Fibroblast of skin of back (primary cell): ENCODE data around the gene RPL22L1.
A peak's percentile ranks its signal among the peaks of the same experiment; 100 is the strongest.
"Not testable (repeated sequence)": the region's sequence is repeated elsewhere in the genome, so short reads cannot be mapped to it uniquely, and the experiment has no call there.

Experiments used
- DNase-seq: peaks from one replicate; pipeline ENCODE4 v3.0.0-alpha.2; 2013

RPL22L1 gene

DNA sequence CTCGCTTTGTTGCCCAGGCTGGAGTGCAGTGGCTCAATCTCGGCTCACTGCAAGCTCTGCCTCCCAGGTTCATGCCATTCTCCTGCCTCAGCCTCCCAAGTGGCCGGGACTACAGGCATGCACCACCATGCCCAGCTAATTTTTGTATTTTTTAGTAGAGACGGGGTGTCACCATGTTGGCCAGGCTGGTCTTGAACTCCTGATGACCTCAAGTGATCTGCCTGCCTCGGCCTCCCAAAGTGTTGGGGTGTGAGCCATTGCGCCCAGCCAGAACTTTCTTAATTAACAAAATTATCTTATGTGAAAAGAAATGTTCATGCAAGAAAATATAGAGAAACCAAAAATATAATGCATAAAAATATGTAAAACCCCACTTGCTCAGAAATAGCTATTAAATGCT, 7.3 kb upstream of the RPL22L1 start:
- not testable (repeated sequence) for DNase-seq

DNA sequence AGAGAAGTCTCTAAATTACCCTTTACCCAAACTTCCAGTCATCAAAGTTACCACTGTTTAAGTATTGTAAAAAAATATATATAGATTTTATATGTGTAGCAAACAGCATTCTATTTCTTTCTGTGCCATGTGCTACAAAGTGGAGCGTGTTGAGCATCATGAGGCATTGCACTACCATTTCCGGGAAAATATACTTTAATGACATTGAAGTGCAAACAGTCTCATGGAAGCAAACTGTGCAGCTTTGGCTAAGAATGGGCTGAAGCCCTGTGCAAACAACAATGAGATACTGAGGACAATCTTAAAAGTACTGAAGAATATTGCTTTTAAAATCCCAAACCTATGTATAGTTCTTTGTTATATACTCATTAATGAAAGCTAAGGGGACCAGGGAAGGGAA, 6.5 kb upstream of the RPL22L1 start:
- DNase-seq, result no peak

- no peak for DNase-seq
These were observed 780 bp downstream of the RPL22L1 start for GRCh38 chr3:170869239-170869590.

DNA sequence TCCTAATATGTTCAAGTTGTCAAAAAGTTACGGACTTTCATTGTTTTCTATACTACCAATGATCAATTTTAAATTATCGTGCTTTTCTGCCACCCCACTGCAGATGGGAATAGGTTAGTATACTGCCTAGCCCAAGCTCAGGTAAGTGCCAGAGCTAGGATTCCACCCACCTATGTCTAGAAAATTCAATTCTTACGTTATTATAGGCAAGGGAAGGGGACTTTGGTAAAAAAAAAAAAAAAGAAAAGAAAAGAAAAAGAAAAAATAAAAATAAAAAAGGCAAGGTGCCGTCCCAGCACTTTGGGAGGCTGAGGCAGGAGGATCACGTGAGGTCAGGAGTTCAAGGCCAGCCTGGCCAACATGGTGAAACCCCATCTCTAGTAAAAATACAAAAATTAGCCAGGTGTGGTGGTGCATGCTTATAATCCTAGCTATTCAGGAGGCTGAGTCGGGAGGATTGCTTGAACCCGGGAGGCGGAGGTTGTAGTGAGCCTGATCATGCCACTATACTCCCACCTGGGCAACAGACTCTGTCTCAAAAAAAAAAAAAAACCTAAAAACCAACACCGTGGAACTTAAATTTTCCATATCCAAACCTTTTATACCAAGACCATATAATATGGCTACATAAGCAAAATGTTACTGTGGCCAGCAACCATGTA, 1.3 kb downstream of the RPL22L1 start:
- DNase-seq, result no peak

- DNase-seq, result no peak
These were observed 2.7 kb downstream of the RPL22L1 start for GRCh38 chr3:170867143-170867937.

GRCh38 chr3:170866499-170866898, 3.5 kb downstream of the RPL22L1 start:
- no peak for DNase-seq

GRCh38 chr3:170865209-170866094, 4.5 kb downstream of the RPL22L1 start:
- no peak for DNase-seq

DNA sequence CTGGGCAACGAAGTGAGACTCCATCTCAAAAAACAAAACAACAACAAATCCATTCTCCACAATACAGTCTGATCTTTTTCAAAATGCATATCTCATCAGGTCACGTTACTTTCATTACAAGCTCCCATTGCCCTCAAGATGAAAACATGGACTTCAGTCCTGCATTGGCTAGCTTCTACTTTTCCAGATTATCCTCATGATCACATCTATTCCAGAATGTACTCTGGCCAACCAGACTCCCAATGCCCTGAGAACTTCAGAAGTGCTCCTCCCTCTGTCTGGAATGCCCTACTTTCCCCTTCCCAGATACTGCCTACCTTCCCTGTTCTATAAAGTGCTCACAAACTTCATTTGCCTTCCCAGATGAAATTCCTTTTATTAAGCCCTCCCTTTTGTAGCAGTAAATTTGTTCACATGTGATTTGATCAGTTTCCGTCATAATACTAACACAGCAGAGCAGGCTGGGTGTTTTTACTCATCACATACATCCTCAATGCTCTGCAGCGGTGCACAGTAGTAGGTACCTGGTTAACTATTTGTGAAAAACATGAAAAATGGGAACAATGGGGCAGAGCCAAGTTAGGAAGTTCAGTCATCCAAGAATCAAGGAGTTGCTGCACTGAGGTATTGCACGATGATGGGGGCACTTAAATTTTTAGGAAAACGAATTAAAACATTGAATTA, 5.3 kb downstream of the RPL22L1 start:
- DNase-seq, result no peak

GRCh38 chr3:170863816-170864215, 6.2 kb downstream of the RPL22L1 start:
- no peak for DNase-seq

GRCh38 chr3:170862618-170863374, 7.2 kb downstream of the RPL22L1 start:
- peak; percentile 73 for DNase-seq

- no peak for DNase-seq
These were observed 11.4 kb downstream of the RPL22L1 start for GRCh38 chr3:170858599-170858998.

DNA sequence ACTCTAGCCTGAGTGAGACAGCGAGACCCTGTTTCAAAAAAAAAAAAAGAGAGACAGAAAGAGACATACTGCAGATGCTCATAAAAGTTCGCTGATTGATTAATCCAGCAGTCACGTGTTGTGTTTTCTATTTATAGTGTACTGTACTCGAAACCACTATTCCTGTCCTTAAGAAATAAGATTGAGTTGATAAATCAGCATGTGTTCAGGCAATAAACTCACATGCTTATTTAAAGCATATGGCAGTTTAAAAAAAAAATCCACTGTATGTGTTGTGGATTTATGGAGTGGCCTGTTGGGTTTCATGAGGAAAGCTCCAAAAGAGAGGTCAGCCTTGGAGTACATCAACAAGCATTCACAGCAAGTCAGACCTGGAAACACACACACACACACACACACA, 17.7 kb downstream of the RPL22L1 start:
- no peak for DNase-seq

DNA sequence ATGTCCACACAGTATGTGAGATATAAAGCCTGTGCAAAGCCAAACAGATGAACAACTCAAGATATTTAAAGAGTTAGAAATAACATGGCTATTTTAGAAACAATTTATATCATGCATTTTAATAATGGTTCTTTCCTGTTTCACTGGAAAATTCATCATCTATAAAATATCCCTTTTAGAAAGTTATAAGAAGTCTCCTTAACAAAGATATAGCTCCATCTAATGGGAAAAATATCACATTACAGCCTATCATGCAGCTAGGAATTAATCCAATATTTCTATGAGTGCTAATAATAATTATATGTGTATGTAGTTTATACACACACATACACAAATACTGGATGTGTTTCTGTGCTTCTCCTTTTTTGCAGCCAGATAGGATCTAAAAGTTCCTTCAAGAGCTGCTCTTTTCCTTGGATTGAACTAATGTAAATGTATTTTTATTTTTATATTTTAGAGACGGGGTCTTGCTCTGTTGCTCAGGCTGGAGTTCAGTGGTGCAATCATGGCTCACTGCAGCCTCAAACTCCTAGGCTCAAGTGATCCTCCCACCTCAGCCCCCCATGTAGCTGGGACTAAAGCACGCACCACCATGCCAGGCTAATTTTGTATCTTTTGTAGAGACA, 21.6 kb downstream of the RPL22L1 start:
- peak; percentile 42 for DNase-seq

DNA sequence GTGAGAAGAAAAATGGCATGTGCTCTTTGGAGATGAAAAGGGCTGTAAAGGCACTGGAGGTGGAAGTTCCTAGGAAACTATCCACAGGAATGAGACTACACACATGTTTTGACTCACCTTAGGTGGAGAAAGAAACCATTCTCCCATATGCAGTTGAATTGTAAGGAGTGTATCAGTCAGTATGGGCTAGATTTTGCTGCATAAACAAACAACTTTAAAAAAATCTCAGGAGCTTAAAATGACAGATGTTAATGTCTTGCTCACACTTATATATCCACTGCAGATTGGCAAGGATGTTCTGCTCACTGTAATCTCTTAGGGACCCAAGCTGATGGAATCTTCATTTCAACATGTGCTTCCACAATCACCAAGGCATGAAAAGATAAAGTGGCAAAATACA, 25.6 kb downstream of the RPL22L1 start:
- no peak for DNase-seq

DNA sequence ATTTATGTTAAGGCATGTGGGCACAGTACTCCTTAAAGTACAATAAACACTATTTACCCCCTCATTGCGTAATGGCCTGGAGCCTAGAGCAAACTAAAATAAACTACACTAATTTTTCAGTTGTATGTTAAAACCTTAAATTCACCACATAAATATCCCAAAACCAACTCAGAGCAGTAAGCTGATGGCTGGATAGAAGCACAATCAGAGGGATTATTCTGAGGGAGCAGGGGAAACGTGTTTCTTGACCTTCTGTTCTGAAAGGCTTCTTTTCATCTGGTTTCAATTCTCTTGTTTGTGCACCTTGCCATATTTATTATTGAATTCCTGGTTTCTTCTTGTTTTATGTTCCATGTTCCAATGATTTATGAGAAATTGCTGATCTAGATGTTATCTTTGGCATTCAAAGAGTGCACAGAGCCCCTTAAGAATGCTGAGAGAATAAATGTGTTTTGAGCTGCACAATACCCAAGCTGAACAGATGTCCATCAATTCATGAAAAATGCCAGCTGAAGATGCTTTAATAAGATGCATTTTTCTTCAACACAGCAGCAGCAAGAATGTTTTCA, 29.6 kb downstream of the RPL22L1 start:
- DNase-seq, result no peak

DNA sequence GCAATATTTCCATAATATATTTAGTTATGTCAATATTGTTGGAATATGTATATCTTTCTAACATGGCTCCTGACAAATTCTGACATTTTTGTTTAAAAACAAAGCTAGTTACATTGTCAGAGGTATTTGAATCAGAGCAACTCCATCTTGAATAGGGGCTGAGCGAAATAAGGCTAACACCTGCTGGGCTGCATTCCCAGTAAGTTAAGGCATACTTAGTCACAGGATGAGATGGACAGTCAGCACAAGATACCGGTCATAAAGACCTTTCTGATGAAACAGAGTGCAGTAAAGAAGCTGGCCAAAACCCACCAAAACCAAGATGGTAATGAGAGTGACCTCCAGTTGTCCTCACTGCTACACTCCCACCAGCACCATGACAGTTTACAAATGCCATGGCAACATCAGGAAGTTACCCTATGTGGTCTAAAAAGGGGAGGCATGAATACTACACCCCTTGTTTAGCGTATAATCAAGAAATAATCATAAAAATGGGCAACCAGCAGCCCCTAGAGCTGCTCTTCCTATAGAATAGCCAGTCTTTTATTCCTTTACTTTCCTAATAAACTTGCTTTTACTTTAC, 30.4 kb downstream of the RPL22L1 start:
- no peak for DNase-seq

- DNase-seq, result no peak
These were observed 33.5 kb downstream of the RPL22L1 start for GRCh38 chr3:170836491-170836890.

- DNase-seq, result no peak
These were observed 34.7 kb downstream of the RPL22L1 start for GRCh38 chr3:170835336-170835735.

- no peak for DNase-seq
These were observed 39.4 kb downstream of the RPL22L1 start for GRCh38 chr3:170830580-170830979.

DNA sequence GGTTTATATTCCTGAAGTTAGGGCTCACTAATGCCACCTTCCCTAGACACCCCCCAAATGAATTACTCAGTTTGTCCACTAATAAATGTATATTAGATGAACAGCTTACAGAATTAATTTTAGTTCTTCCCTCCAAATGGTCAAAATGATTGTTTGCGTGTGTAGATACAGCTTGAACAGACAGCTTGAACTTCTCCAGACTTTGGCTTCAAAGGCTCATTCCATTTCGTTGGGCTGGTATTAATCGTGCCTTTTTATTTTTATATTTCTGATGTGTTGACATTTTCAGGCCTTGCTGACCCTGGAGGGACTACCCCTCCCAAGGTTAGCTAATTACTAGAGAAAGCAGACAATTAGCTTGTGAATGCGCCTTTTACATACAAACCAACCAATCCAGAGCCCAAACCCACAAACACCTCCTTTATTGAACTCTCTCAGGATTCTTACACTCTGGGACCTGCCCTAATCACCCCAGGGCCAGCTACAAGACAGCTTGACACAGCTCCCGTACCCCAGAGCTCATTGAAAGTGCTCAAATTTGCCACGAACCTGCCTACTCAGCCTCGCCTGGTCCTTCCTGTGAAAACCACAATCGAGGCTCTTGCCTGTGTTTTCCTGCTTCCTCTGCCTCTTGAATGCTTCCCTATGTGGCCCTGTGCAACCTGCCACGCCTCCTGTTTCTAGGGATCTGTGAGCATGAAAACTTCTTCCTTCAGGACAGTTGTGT, 40.3 kb downstream of the RPL22L1 start:
- DNase-seq, result no peak
